NCI-H2107 (cell line): ENCODE data around the gene SIRPB2.
"Not testable (repeated sequence)": the region's sequence is repeated elsewhere in the genome, so short reads cannot be mapped to it uniquely, and the experiment has no call there.

Experiments
- DNase-seq: peaks from one replicate; lab custom pipeline; 2025; lab: John Stamatoyannopoulos, UW

The SIRPB2 gene

DNA sequence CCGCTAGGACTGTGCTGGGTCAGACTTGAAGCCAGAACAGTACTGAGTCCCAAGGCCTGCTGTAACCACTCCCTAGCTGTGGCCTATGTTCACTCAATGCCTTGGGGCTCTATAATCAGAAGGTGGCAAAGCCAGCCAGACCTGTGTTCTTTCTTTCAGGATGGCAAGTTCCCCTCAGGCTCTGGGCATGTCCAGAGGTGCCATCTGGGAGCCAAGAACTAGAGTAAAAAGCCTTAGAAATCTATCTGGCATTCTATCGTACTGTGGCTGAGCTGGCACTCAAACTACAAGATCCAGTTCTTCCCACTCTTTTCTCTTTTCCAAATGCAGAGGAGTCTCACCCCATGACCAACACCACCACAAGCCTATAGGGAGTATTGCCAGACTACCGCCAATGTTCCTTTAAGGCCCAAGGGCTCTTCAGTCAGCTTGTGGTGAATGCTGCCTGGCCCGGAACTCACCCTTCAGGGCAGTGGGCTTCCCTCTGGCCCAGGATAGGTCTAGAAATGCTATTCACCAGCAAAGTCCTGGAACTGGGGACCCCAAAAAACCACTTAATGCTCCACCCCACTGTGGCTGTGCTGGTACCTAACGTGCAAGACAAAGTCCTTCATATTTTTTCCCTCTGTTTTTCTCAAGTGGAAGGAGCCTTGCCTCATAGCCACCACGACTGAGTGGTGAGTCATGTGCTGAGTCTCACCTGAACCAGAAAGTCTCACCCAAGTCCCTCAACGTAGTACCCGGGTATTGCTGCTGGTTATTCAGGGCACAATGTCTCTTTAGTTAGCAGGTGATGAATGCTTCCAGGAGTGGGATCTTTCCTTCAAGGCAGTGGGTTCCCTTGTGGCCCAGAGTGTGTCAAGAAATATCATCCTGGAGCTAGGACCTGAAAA lies 8.6 kb upstream of the SIRPB2 start:
- DNase-seq: no peak

- DNase-seq: not testable (repeated sequence)
Measured at GRCh38 chr20:1497371-1497770, 6.2 kb upstream of the SIRPB2 start.

GRCh38 chr20:1496930-1497329 lies 5.7 kb upstream of the SIRPB2 start:
- no peak for DNase-seq

DNA sequence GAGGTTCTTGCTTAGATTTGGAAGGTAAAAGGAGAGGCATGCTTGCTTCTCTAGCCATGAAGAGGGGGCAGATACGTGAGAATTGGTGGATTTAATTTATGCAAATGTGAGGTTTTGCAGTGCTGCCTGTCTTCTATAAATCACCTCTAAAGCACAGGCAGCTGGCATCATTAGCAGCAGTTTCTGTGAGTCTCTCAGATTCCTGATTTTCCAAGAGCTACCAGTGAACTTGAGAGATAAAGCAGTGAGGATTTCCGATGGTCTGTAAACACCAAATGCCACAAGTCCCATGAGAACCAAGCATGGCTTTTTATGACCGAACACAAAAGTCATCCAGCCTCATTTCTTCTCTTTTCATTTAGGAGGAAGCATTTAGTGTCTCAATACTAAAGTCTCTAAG lies 3.2 kb upstream of the SIRPB2 start:
- no peak for DNase-seq

DNA sequence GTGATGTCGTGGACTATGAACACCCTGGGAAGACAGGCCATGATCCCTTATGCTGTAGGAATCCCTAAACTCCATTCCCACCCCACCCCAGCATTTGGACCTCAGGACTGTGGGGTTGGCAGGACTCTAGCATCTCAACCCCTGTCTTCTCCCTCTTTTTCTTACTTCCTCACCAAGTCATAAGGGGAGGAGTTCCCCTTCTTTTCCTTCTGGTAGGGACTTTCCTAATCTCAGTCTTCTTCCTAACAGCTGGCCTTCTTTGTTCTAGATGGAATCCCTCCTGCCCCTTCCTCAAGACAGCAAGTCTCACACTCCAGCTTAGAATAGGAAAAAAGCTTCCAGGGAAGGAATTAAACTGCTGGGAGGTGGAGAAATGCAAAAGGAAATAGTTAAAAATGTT lies 2.3 kb upstream of the SIRPB2 start:
- DNase-seq: no peak

GRCh38 chr20:1491860-1492642 lies 831 bp upstream of the SIRPB2 start:
- no peak for DNase-seq

- DNase-seq: no peak
Measured at GRCh38 chr20:1490643-1491195, 501 bp downstream of the SIRPB2 start.

- DNase-seq: no peak
Measured at GRCh38 chr20:1489764-1490436, 1.3 kb downstream of the SIRPB2 start.

- DNase-seq: no peak
Measured at GRCh38 chr20:1489325-1489724, 1.9 kb downstream of the SIRPB2 start.

DNA sequence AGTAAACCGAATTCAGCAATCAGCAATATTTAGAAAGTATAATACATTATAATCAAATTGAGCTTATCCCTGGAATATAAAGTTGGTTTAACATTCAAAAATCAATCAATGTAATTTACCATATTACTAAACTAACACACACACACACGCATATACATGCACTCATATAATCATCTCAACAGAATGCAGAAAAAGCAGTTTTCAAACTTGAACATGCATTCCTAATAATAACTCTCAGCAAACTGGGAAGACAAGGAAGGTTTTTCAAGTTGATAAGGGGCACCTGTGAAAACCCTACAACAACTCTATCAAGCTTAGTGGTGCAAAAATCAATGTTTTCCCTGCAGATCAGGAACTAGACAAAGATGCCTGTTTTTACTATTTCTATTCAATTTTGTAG lies 4.7 kb downstream of the SIRPB2 start:
- DNase-seq: no peak

- DNase-seq: no peak
Measured at GRCh38 chr20:1484438-1485116, 6.6 kb downstream of the SIRPB2 start.

GRCh38 chr20:1479831-1480595 lies 11.2 kb downstream of the SIRPB2 start:
- DNase-seq: no peak

GRCh38 chr20:1478566-1478965 lies 12.7 kb downstream of the SIRPB2 start:
- no peak for DNase-seq

DNA sequence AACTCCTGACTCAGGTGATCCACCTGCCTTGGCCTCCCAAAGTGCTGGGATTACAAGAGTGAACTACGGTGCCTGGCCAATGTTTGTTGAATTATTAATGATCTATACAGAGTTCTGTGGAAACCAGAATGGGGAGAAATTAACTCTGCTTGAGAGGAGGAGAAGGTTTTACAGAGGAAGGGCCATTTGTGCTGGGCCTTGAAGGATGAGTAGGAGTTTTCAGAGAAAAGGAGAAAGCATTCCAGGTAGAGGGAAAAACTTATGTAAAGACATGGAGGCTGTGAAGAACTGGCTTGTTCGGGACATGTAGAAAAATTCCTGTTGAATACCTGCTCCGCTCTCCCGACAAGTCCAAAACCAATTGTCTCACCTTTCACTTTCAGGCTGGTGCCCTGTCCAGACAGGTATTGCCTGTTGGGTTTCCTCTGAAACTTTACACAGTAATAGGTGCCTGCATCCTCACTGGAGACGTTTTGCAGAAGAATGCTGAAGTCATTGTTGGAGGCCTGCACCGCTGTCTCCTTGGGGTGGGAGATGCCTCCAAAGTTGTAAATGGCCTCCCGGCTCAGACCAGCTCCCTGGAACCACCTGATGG lies 13.2 kb downstream of the SIRPB2 start:
- no peak for DNase-seq

GRCh38 chr20:1474817-1475603 lies 16.2 kb downstream of the SIRPB2 start:
- no peak for DNase-seq

- DNase-seq: no peak
Measured at GRCh38 chr20:1474325-1474724, 16.9 kb downstream of the SIRPB2 start.

DNA sequence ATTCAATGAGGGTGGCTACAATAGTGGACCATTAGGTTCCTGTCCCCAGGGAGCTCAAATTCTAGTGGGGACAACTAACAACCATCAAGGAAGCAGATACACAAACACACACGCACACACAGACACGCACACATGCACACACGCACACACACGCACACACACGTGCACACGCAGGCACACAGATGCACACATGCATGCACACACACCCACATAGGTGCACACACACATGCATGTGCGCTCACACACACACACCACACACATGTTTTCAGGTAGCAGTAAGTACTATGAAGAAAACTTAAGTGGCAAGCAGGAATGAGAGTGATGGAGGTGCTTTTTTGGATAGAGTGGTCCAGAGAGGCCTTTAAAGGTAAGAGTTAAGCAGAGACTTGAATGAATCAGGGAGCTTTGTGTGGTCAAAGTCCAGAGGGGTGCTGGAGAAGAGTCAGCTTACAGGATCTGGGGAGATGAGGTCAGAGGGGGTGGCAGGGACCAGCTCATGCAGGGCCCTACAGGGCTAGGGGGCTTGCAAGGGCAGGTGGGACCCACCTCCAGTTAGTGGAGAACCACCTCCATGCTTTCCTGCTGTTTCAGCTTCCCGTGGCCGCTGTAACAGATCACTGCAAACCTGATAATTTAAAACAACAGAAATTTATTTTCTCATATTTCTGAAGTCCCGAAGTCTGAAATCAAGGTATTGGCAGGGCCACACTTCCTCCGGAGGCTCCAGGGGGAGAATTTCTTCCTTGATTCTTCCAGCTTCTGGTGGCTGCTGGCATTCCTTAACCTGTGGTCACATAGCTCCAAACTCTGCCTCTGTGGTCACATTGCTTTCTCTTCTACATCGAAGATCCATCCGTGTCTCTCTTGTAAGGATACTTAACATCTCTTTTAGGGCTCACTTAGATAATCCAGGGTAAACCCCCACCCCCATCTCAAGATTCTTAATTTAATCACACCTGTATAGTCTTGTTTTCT lies 17.7 kb downstream of the SIRPB2 start:
- DNase-seq: no peak

DNA sequence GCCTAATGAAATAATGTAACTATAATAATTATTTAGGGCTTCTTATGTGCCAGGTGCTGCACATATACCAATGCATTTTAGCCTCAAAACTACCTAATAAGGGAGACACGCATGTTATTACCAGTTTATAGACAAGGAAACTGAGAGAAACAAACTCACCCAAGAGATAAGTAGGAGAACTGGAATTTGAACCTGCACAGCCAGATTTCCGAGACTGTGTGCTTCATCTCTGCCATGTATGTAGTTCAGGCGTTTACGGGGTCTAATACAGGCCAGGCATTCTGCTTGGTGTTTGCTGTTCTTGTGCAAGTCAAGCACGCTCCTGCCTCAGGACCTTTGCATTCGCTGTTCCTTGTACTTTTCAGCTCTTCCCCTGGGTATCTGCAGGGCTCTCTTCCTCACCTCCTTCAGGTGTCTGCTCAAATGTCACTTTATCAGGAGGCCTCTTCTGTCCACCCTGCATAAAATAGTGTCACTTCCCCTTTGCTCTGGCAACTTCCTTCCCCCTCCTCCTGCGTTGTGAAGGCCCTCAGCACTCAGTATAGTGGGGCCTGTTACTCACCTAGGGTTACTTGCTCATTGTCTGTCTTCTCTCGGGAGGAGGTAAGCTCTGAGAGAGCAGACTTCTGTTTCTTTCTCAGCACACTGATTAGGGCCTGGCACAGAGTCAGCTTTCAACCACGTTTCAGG lies 18.5 kb downstream of the SIRPB2 start:
- DNase-seq: no peak
